GM21529 (cell line): ENCODE data around the gene NEUROD2.

Experiments
- ATAC-seq: cut with Tn5 transposase; IDR thresholded peaks from one replicate; pipeline ENCODE4 v1.9.1; 2021; ENCODE audit not compliant: unreplicated experiment

NEUROD2 gene

DNA sequence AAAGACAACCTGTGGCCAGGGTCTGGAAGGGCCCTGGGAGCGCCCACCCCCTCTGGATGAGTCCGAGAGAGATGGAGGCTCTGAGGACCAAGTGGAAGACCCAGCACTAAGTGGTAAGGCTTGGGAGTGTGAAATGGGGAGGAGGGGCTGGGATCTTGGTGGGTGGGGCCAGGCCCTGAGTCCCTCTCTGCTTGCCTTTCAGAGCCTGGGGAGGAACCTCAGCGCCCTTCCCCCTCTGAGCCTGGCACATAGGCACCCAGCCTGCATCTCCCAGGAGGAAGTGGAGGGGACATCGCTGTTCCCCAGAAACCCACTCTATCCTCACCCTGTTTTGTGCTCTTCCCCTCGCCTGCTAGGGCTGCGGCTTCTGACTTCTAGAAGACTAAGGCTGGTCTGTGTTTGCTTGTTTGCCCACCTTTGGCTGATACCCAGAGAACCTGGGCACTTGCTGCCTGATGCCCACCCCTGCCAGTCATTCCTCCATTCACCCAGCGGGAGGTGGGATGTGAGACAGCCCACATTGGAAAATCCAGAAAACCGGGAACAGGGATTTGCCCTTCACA, 28.0 kb upstream of the NEUROD2 start:
- no peak for ATAC-seq

DNA sequence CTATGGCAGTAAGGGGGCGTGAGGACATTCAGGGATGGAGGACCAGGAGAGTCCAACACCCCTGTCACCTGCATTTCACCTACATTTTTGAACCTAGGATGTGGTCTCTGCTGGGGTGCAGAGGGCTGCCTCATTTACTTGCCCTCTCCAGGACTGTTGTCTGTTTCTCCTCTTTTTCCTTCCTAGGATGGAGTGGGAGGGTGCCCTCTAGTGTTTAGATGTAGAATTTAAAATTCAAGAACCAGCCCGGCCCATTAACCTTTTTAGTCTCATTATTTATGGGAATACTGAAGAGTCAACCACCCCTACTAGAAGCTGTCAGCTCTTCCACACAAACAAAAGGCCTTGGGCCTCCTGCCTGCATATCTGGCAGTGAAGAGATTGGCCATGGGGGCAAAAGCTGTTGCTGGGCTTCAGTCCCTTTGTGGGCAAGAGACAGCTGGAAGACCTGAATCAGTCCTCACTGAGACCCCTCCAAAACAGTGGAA, 26.7 kb upstream of the NEUROD2 start:
- ATAC-seq: no peak

DNA sequence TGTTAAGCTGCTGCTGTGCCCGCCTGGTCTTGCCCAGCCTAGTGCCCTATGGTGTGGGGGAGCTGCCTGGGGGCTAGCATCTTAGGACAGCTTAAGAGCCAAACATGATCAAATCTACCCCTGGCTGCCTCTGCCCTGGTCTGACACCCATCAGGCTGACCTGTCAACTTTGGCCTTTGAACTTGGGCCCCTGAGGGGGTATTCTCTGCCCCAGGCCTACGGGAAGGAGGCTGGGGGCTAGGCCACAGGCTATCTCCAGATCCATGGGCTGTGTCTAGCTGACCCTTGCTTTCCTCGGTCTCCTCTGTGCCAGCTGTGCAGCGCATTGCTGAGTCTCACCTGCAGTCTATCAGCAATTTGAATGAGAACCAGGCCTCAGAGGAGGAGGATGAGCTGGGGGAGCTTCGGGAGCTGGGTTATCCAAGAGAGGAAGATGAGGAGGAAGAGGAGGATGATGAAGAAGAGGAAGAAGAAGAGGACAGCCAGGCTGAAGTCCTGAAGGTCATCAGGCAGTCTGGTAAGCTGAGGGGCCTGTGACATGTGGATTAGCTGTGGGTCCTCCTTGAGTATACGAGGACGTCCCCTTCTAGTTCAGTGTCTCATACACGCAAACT, 26.0 kb upstream of the NEUROD2 start:
- ATAC-seq: no peak

DNA sequence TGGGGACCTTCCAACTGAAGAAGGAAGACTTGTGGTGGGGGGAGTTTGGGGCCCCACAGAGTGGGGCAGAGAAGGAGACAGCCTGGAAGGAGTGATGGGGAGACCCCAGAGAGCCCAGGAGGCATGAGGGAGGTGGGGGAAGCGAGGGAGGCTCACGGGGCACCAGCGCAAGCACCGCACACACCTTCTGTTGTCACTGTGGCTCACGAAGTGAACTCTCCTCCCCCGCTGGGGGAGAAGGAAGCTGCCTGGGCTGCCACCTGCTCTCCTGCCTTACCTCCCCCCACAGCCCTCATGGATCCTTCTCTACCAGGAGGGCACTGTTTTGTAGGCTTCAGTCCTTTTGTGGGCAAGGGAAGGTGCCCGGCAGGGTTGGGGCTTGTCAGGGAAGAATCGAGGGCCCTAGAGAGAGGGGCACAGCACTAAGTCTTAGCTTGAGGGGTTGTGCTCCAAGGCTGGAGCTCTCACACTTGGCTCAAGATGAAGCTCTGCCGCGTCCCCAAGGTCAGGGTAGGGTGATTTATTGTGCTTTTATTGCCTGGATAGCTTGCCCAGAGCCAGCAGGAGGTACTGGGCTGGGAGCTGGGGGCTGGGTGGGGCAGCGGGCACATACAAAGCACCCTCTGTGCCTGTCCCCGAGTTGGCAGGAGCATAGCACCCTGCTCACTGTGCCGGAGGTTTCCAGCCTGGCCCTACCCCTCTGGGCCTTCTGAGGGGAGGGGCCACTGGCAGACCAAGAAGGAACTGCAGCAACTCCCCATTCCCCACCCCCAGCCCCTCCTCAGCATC, 24.6 kb upstream of the NEUROD2 start:
- no peak for ATAC-seq

DNA sequence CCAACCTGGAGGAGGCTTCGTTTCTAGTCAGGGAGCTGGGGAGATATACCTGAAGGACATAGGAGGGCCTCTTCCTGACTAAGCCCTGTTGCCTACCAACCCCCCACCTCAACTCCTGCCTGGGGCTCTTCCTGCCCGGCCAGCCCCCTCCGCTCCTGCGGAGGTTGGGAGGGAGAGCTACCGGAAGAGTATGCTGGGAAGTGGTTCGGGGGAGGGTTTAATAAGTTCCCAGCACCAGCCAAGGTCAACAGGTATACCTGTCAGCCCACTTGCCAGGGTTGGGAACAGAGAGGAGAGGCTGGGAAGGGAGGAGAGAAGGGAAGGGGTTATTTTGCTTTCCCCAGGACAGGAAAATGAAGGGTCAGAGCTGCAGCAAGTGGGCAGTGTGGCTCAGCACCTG, 23.7 kb upstream of the NEUROD2 start:
- no peak for ATAC-seq

DNA sequence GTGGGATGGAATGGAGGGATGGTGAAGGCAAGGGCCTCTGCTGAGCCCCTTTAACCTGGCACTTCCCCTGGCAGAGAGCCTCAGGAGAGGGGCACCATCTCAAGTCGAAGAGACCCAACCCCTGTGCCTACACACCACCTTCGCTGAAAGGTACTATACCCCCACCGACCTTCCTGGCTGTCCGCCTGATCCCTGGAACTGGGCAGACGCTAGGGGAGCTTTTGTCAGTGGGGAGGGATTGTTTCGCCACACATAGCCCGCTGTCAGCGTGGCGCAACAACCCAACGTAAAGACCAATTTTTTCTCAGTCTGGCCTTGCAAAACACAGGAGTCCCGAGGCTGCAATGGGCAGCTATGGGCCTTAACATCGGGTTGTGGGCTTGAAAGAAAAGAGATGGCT, 22.2 kb upstream of the NEUROD2 start:
- ATAC-seq: no peak

DNA sequence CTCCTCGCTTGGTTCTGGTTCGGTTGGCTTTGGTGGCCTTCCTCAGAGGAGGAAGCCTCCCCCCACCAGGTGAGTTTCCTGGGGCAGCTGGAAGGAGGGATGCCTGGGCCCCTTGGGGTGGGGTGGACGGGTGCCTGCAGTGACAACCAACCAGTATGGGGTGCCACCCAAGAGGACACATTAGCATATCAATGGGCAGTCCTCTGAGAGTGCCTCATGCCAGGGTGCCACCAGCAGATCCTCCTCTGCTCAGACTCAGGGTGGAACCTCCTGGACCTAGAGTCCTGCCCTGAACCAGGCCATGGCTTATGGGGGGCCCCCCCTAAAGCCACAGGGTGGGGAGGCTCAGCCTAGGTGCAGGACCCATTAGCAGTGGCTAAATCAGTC, 21.8 kb upstream of the NEUROD2 start:
- ATAC-seq: no peak

DNA sequence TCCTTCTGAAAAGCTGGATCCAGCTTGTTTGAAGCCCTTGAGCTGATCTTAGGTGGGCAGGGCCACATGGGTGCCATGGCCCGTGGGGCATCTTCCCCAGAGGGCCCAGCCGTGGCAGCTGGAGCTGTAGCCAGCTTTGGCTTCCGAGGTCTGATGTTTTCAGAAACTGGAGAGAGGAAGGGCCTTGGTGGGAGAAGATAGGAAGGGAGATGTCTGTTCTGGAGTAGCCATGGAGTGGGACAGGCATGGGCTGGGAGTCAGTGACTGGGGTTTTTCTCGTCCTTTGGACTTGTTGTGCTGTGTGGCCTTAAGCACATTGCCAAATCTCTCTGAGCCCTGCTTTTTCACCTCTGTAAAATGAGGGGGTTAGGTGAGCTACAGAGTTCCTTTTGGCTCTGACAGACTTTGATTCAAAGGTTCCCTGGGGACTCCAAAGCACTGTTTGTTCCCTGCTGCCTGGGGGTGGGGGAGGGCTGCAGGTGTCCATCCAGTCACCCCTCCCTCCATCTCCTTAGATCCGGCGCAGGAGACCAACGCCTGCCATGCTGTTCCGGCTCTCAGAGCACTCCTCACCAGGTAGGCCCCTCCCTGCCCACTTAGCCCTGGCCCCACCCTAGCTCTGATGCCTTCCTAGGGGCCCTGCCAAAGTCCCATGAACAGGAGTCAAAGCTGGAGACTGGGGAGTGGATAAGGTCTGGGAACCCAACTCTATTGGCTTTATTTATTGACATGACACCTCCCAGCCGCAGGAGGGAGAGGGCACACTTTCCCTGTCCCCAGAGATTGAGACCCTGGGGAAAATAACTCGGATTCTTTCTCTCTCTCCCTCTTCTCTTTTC, 21.2 kb upstream of the NEUROD2 start:
- no peak for ATAC-seq

DNA sequence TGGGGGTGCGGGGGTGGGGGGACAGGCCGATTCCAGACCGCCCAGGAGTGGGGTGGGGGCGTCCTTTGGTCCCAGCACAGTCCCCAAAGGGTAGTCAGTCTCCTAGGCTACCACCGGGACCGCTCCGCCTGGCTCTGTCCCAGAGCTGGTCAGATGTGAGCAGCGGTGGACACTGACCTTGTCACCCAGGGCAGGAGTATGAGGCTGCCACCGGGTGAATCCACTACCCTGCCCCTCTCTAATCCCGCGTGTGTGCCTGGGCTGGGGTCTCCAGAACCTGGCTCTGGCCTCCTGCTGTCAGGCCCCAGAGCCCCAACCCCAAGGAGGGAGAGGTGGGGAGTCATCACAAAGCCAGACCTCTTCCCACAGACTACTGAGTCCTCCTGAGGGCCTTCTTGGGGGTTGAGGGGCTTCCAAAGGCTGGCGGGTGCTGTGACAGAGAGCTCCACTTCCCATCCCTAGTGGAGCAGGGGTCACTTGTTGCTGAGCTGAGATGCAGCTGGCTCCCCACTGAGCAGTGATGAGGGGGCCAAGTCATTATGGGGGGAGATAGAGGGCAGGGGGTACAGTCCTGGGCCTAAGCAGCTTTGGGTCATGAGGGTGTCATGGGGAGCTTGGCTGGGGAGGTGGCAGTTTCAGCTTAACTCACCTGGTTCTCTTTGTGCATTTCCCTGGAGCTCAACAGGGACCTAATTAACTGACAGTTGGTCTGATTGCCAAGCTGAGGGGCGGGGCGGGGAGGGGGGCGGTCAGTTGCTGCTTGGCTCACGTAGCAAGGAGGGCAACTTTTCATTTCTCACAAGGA, 20.2 kb upstream of the NEUROD2 start:
- ATAC-seq: no peak

DNA sequence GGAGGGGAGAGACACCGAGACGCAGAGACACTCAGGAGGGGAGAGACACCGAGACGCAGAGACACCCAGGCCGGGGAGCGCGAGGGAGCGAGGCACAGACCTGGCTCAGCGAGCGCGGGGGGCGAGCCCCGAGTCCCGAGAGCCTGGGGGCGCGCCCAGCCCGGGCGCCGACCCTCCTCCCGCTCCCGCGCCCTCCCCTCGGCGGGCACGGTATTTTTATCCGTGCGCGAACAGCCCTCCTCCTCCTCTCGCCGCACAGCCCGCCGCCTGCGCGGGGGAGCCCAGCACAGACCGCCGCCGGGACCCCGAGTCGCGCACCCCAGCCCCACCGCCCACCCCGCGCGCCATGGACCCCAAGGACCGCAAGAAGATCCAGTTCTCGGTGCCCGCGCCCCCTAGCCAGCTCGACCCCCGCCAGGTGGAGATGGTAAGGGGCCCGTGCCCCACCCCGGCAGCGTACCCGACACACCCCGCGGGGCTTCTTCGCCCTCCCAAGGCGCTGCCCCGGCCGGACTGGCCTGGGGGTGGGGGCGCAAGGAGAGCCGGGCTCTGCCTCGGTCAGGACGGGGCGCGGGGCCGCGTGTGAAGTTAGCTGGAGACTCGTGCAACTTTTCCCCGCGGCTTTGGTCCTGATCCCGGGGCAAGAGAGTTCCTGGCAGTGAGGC, 19.5 kb upstream of the NEUROD2 start:
- no peak for ATAC-seq

DNA sequence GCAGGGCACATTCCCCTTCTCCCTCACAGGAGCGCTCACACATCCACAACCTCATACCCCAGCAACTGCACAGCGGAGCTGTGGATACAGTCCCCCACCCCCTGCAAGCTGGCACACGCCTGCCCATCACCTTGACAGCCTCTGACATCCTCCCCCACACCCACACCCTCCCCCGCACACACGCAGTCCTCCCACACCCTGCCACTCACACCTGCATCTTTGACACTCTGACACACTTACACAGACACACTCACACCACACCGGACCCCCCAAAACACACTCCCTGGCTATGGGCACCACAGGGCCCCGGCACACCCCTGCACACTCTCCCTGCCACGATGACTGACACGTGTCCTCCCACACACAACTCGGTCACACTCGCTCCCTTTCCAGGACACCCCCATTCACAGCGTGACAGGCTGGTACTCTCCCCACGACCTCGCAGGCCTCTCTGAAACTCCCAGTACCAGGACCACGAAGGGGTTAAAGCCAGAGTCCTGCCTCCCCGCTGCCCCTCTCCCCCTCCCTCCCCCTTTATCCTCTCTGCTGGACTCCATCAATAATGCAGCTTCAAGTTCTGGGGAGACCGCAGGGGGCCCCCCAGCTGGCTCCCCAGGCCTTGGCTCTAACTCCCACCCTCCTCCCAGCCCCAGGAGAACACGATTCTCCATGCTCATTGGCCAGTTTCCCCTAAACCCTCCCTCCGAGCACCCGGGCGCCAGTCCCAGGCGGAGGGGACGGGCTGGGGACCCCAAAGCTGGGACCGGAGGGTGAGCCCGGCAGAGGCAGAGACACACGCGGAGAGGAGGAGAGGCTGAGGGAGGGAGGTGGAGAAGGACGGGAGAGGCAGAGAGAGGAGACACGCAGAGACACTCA, 18.7 kb upstream of the NEUROD2 start, which contains the start of gene PPP1R1B:
Gene PPP1R1B, plus strand, starts transcription at position 782 of the 876 bp plus-strand sequence. CDS start 441 bp downstream, outside the sequence.
- no peak for ATAC-seq

DNA sequence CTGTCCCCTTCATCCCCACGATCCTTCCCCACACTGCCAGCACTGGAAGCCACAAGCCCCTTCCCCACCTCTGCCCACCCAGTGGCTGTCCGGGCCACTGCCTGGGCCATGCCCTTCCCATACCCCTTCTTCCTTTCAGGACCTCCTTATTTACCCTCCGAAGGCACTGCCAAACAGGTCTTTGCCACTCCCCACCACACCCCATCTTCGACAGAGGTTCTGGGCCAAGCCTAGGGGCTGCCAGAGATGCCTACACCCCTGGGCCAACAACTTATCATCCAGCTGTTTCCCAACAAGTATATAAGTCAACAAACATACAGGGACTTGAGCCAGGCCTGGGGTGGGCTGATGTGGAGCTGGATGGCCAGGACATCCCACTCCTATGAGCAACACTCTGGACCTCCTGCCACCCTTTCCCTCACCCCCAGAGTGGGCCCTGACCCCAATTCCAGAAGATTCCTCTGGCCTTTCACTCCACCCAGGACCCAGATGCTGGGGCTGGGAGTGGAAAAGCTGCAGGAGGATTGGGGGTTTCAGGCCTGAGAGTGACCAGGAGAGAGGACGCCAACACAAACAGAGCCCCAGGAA, 17.6 kb upstream of the NEUROD2 start:
- ATAC-seq: no peak

DNA sequence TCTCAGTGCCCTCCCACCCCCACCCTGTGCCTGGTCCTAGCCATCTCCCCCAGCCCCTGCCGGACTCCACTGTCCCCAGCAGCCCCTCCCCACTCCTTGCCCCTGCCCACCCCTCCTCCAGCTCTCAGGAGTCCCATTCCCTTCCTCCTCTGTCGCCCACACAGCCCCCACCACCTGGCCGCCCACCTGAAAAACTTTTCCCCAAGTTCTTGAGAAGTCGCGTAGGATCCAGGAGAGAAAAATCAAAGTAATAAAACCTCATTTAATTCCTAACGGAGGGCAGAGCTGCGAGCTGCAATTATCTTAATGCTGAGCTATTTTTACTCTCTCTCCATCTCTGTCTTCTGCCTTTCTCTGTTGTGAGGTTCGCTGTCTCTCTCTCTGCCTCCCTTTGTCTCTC, 16.6 kb upstream of the NEUROD2 start:
- ATAC-seq: no peak

DNA sequence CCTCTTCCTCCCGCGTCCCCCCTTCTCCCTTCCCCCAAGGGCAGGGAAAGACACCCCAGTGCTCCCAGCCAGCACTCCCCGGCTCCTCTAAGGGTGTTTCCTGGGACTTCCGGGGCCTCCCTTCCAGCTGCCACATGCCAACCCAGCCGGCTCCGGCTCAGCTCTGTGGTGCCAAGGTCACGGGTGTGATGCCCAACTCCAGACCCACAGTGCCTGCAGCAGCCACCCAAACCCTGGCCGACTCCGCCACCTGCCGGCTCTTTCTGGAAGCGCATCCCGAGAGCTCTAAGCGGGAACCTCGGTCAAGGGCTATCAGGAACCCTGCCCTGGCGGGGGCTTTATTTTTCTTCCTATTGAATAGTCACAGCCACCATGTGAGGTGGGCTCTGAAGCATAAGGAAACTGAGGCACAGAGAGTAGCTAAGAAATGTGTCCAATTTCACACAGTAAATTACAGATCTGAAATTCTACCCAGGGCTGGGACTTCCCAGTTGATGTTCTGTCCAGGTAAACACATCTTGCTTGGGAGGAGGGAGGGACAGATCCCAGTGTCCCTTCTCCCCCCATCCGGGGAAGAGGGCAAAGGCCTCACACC, 15.7 kb upstream of the NEUROD2 start:
- ATAC-seq: no peak

DNA sequence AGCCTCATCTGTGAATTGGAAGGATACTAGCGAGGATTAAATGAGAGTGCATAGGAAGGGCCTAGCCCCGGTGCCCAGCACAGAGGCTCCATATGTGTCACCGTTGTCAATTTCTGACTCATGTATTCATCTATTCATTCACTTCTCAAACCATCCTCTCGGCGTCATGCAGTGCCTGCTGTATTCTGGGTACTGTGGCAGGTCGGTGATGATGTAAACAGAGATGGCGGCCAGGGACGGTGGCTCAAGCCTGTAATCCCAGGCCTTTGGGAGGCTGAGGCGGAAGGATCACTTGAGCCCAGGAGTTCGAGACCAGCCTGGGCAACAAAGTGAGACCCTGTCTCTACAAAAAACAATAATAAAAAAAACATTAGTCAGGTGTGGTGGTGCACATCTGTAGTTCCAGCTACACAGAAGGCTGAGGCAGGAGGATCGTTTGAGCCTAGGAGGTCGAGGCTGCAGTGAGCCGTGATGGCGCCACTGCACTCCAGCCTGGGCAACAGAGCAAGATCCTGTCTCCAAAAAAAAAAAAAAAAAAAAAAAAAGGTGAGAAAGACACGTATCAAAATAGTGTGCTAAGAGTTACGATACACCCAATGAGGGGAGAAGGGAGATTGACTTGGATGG, 14.8 kb upstream of the NEUROD2 start:
- ATAC-seq: peak; percentile 38

DNA sequence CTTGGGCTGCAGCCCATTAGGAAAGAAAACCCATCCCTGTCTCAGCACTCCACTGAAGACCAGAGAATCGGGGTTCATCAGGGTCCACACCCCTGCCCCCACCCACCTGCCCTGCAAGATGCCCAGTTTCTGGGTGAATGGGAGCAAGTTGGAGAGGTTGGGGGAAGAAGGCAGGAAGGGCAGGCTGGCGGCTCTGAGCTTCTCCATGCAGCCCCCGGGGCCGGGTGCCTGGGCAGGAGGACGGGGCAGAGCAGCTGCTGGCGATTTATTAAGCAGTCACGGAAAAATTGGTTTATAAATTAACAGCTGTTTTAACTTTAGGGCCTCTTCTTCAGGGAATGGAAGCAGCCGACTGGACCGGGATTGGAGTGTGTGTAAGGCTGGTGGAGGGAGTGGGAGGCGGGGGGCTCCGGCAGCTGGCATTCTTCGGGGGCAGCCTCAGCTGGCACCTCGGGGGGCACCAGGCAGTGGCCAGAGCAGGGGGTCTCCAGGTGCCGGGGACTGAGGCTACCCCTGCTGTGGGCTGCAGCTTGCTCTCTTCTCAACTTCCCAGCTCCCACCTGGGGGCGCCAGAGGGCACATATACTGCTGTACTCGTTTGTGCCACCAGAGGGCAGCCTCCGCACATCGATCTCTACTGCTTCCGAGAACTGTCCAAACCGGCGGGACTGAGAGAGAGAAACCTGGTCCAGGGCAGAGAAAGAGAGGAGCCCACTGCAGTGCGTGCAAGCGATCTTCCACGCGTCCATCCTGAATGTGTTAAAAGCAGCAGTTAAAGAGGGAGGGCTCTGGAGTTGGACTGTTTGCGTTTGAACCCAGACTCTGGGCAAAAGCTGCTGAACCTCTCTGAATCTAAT, 14.0 kb upstream of the NEUROD2 start:
- ATAC-seq: peak; percentile 55

DNA sequence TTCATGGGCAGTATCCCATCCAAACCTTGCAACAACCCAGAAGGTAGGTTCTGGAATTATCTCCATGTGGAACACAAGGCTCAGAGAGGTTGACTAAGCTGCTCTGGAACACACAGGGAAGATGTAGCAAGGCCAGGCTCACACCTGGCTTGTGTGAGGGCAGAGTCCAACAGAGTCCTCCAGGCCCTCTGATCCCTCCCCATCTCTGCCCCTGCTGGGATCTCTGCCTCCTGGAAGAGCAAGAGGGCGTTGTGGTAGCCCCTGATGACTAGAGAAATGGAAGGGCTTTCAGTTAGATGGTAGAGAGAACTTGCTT, 12.0 kb upstream of the NEUROD2 start:
- no peak for ATAC-seq
